Measurements from ENCODE around the gene IL17F. TPM values are rescaled to one million over a fixed set of nuclear protein-coding genes. Genes with fewer than 3 reads are reported as not detected.

IL17F gene
- total and polyA plus RNA-seq, 2 experiments from 2014 or later: not detected

DNA sequence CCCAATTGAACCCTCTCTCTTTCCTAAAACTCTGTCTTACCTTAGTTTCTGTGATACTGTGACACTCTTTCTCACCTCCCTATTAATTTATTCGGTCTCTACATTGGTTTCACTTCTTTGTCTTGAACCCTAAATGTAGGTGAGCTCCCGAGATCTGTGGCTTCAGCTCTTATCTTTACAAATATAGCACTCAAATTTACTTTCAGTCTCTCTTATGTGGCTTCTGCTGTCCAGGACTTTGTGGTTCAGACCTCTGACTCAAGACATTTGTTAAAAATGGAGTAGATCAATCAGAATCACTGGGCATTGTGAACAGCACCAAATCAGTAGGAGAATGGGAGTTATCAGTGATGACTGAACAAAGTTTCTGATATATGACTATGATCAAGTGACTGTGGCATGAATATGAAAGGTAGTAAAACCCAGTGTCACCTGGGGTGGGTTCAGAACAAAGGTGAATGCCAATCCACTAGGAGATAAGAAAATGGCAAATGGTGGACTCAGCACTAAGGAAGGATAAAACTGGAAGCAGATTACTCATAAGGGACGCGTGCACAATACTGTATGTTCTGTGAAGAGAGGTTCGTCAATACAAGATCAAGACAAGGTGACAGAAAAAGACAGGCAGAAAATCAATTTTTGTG, 27.2 kb downstream of the IL17F start:
- H3F3A ChIP-seq (replicated peaks; ENCODE audit: low read depth): no peaks in the 10 kb centered on the region
- H2AFZ ChIP-seq: 0 out of 2 replicates have a peak overlapping the region, but pooled peaks have one; percentile 8
- no peaks in the 10 kb centered on the region for H4K20me1 ChIP-seq (replicated peaks; ENCODE audit: insufficient read depth)
- H3K27ac ChIP-seq (ENCODE audit: low read depth): no peak overlapping the region
- TF ChIP-seq ETS1 (IDR thresholded peaks at IDR 0.05) (no peak), ZNF462 (CRISPR knock-in tag; IDR thresholded peaks at IDR 0.05) (no peak)
- H3K4me3 ChIP-seq: no peak overlapping the region
- ATAC-seq (no peak), DNase-seq (ENCODE audit: low spot score) (no peak)
- Mint-ChIP-seq H3K27me3 (ENCODE audit: insufficient read depth, low read depth, poor library complexity) (no peaks in the 10 kb centered on the region), H3K4me1 (peaks cover 3% of the 10 kb centered on the region; the same call in 2 of the 3 replicates), H3K36me3 (ENCODE audit: low read depth) (no peaks in the 10 kb centered on the region), H3K27ac (no peak overlapping the region), H3K9me3 (no peaks in the 10 kb centered on the region; the same call in 2 of the 3 replicates), H3K4me3 (no peak overlapping the region)
- no peak overlapping the region for H3K4me2 ChIP-seq
- H3K9me2 ChIP-seq (ENCODE audit: insufficient read depth): peaks cover 15% of the 10 kb centered on the region
- no peaks in the 10 kb centered on the region for H3K27me3 ChIP-seq (ENCODE audit: insufficient read depth)
- no peaks in the 10 kb centered on the region for H3K79me2 ChIP-seq (replicated peaks; ENCODE audit: insufficient read depth)
- H3K36me3 ChIP-seq (ENCODE audit: insufficient read depth): no peaks in the 10 kb centered on the region
- H3K4me1 ChIP-seq (ENCODE audit: insufficient read depth): 0 out of 2 replicates have a peak, but pooled peaks cover 5% of the 10 kb centered on the region

DNA sequence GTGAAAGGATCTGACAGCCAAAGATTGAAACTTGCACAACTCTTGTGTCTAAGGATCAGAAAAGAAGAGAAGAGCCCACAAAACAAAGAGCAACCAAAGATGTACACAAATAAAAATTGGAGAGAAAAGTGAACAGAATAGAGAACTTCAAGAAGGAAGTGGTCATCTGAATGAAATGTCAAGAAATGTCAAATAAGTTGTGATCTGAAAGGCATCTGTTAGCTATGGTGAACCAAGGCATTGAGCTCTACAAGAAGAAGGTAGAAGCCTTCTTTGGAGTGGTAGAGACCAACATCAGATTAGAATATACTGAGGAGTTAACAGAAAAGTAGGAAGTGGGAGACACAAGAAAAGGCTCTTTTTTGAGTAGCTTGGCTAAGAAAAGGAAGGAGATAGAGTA, 28.5 kb downstream of the IL17F start:
- no peaks in the 10 kb centered on the region for H4K20me1 ChIP-seq (replicated peaks; ENCODE audit: insufficient read depth)
- H3K4me2 ChIP-seq: no peak overlapping the region
- no peaks in the 10 kb centered on the region; the same call in 2 of the 3 replicates for H3K9me3 Mint-ChIP-seq
- no peaks in the 10 kb centered on the region for H3K27me3 ChIP-seq (ENCODE audit: insufficient read depth)
- no peak overlapping the region for H3K4me3 ChIP-seq
- H3K36me3 ChIP-seq (ENCODE audit: insufficient read depth): no peaks in the 10 kb centered on the region
- H3F3A ChIP-seq (replicated peaks; ENCODE audit: low read depth): no peaks in the 10 kb centered on the region
- H2AFZ ChIP-seq: no peak overlapping the region
- 0 out of 2 replicates have a peak, but pooled peaks cover 9% of the 10 kb centered on the region for H3K4me1 ChIP-seq (ENCODE audit: insufficient read depth)
- no peaks in the 10 kb centered on the region for H3K36me3 Mint-ChIP-seq (ENCODE audit: low read depth)
- TF ChIP-seq ETS1 (IDR thresholded peaks at IDR 0.05) (no peak), CTCF (conservative IDR thresholded peaks at IDR 0.05; ENCODE audit: low read depth in 2 of 2) (no peak), ZNF114 (CRISPR knock-in tag; IDR thresholded peaks at IDR 0.05) (no peak), POLR2AphosphoS5 (IDR thresholded peaks at IDR 0.05; ENCODE audit: low read depth) (no peak), ZNF331 (CRISPR knock-in tag; IDR thresholded peaks at IDR 0.05; ENCODE audit: low read depth) (no peak), NANOG (IDR thresholded peaks at IDR 0.05; ENCODE audit: borderline replicate concordance) (no peak)
- H3K27ac Mint-ChIP-seq: no peak overlapping the region
- no peak for ATAC-seq
- H3K4me1 Mint-ChIP-seq: peaks cover 8% of the 10 kb centered on the region; the same call in 2 of the 3 replicates
- no peaks in the 10 kb centered on the region for H3K79me2 ChIP-seq (replicated peaks; ENCODE audit: insufficient read depth)
- peaks cover 18% of the 10 kb centered on the region for H3K9me2 ChIP-seq (ENCODE audit: insufficient read depth)
- no peak overlapping the region for H3K4me3 Mint-ChIP-seq
- peaks cover 1% of the 10 kb centered on the region for H3K27me3 Mint-ChIP-seq (ENCODE audit: insufficient read depth, low read depth, poor library complexity)
- H3K27ac ChIP-seq (ENCODE audit: low read depth): no peak overlapping the region
- DNase-seq (ENCODE audit: low spot score): no peak

Measured in GM23338 (cell line).